SK-N-SH (cell line): ENCODE measurements around the gene XIRP2. TPM values are rescaled to one million over a fixed set of nuclear protein-coding genes. Genes with fewer than 3 reads are reported as not detected.

Experiments
- CTCF ChIA-PET: fragments of 300-600, 350-600 bp; formaldehyde crosslinking; extraction: SDS; loops from one replicate; lab custom pipeline; 2021; lab: Yijun Ruan, JAX
- POLR2A ChIA-PET: fragments of 350-600 bp; sonication (Branson Sonifier 250); formaldehyde crosslinking; extraction: SDS; loops from one replicate; lab custom pipeline; 2020; ENCODE audit warnings: antibody characterized with exemption, inconsistent platforms; lab: Yijun Ruan, JAX
- DNase-seq: peaks from one replicate; pipeline ENCODE4 v3.0.0; 2012
- H2AFZ ChIP-seq: fragments of 200-600 bp; sonication (generic); 2 replicates; pipeline ENCODE4 v1.8.1; 2016; ENCODE audit warnings: antibody characterized with exemption, mild to moderate bottlenecking, low read depth
- H3F3A ChIP-seq: fragments of 200-600 bp; sonication (generic); replicated peaks from 2 replicates; pipeline ENCODE3; 2016; ENCODE audit warnings: antibody characterized with exemption, mild to moderate bottlenecking; ENCODE audit not compliant: insufficient read depth
- H3K27ac ChIP-seq, 2 experiments: fragments of 200-500 bp in 1 of 2; fragments of 200-600 bp in 1 of 2; sonication (Bioruptor generic) in 1 of 2; sonication (generic), shearing (Covaris generic) in 1 of 2; 2 replicates each; pipeline versions ENCODE4 v1.5.1 to v1.6.1; 2014 to 2016; ENCODE audit warnings: low read depth in 2 of 2, inconsistent platforms in 1 of 2, low read length in 1 of 2, mild to moderate bottlenecking in 1 of 2, mixed read lengths in 1 of 2
- H3K27me3 ChIP-seq: fragments of 200-600 bp; sonication (generic), shearing (Covaris generic); 2 replicates; pipeline ENCODE4 v1.6.1; 2016; ENCODE audit warnings: mixed run types; ENCODE audit not compliant: insufficient read depth
- H3K36me3 ChIP-seq, 2 experiments: fragments of 200-500 bp in 1 of 2; fragments of 200-600 bp in 1 of 2; sonication (Bioruptor generic) in 1 of 2; sonication (generic) in 1 of 2; replicated peaks in 1 of 2; 2 replicates each; pipeline versions ENCODE3 to v1.5.1; 2014 to 2016; ENCODE audit warnings: low read length in 1 of 2, mild to moderate bottlenecking in 1 of 2; ENCODE audit not compliant: insufficient read depth in 2 of 2, control insufficient read depth in 1 of 2
- H3K4me1 ChIP-seq, 2 experiments: fragments of 200-500 bp in 1 of 2; fragments of 200-600 bp in 1 of 2; sonication (Bioruptor generic) in 1 of 2; sonication (generic), shearing (Covaris generic) in 1 of 2; 2 replicates each; pipeline versions ENCODE4 v1.5.1 to v1.6.1; 2014 to 2016; ENCODE audit warnings: low read depth in 1 of 2, low read length in 1 of 2, mixed run types in 1 of 2; ENCODE audit not compliant: insufficient read depth in 2 of 2, control insufficient read depth in 1 of 2
- H3K4me2 ChIP-seq: fragments of 200-600 bp; sonication (generic), shearing (Covaris generic); 2 replicates; pipeline ENCODE4 v1.6.1; 2017; ENCODE audit warnings: mixed run types
- H3K4me3 ChIP-seq, 2 experiments: fragments of 200-500 bp in 1 of 2; fragments of 200-600 bp in 1 of 2; sonication (Bioruptor generic) in 1 of 2; sonication (generic), shearing (Covaris generic) in 1 of 2; 2 replicates each; pipeline versions ENCODE4 v1.5.1 to v1.8.1; 2014 to 2016; ENCODE audit warnings: low read depth in 2 of 2, inconsistent platforms in 1 of 2, low read length in 1 of 2, mild to moderate bottlenecking in 1 of 2, mixed read lengths in 1 of 2, moderate library complexity in 1 of 2
- H3K79me2 ChIP-seq: fragments of 200-600 bp; sonication (generic); 2 replicates; pipeline ENCODE4 v1.8.1; 2017; ENCODE audit warnings: mild to moderate bottlenecking; ENCODE audit not compliant: insufficient read depth
- H3K9ac ChIP-seq: fragments of 200-600 bp; sonication (generic); 2 replicates; pipeline ENCODE4 v1.6.1; 2017; ENCODE audit warnings: mixed run types
- H3K9me2 ChIP-seq: fragments of 200-600 bp; sonication (generic); 2 replicates; pipeline ENCODE4 v1.6.1; 2017; ENCODE audit warnings: mixed run types
- H3K9me3 ChIP-seq: fragments of 200-600 bp; sonication (generic); 2 replicates; pipeline ENCODE4 v1.6.1; 2017; ENCODE audit warnings: mixed run types, mild to moderate bottlenecking, moderate library complexity
- H4K20me1 ChIP-seq: fragments of 200-600 bp; sonication (generic); 2 replicates; pipeline ENCODE4 v1.6.1; 2017; ENCODE audit warnings: mild to moderate bottlenecking, mixed run types; ENCODE audit not compliant: insufficient read depth
- CHD2 ChIP-seq: fragments of 150-350 bp; IDR thresholded peaks from 2 replicates; pipeline ENCODE4 v1.6.1; 2018; ENCODE audit warnings: low read length; ENCODE audit not compliant: partially characterized antibody
- CTCF ChIP-seq: fragments of 200-600 bp; sonication (generic); IDR thresholded peaks from 2 replicates; pipeline ENCODE4 v1.6.1; 2017; ENCODE audit warnings: antibody characterized with exemption, mild to moderate bottlenecking, moderate library complexity
- EP300 ChIP-seq, 2 experiments: IDR thresholded peaks; 2 replicates each; pipeline versions ENCODE4 v1.4.0 to v1.6.1; 2012; ENCODE audit warnings: borderline replicate concordance in 1 of 2, low read depth in 1 of 2, low read length in 1 of 2
- EZH2phosphoT487 ChIP-seq: fragments of 200-600 bp; sonication (generic); IDR thresholded peaks from 2 replicates; pipeline ENCODE4 v1.6.1; 2017; ENCODE audit warnings: low read depth, mixed run types, mild to moderate bottlenecking, antibody characterized with exemption, moderate library complexity, borderline replicate concordance
- FOXJ3 ChIP-seq: sonication (generic); formaldehyde crosslinking; IDR thresholded peaks from 2 replicates; pipeline ENCODE4 v1.5.1; 2020; ENCODE audit warnings: mild to moderate bottlenecking, missing genetic modification reagents
- FOXM1 ChIP-seq: IDR thresholded peaks from 2 replicates; pipeline ENCODE4 v1.4.0; 2012; ENCODE audit warnings: low read depth, mild to moderate bottlenecking
- GABPA ChIP-seq: IDR thresholded peaks from 2 replicates; pipeline ENCODE4 v1.4.0; 2012; ENCODE audit warnings: low read depth, mild to moderate bottlenecking
- GATA2 ChIP-seq: sonication (generic); formaldehyde crosslinking; IDR thresholded peaks from 2 replicates; pipeline ENCODE4 v1.5.0; 2020; ENCODE audit warnings: mild to moderate bottlenecking, missing genetic modification reagents
- IRF3 ChIP-seq: fragments of 150-350 bp; IDR thresholded peaks from 2 replicates; pipeline ENCODE4 v1.6.1; 2016; ENCODE audit warnings: mild to moderate bottlenecking, low read depth, low read length
- MAX ChIP-seq: IDR thresholded peaks from 2 replicates; pipeline ENCODE4 v1.4.0; 2012; ENCODE audit warnings: low read depth
- NFIC ChIP-seq: IDR thresholded peaks from 2 replicates; pipeline ENCODE4 v1.4.0; 2012; ENCODE audit warnings: borderline replicate concordance
- NRF1 ChIP-seq: IDR thresholded peaks from 2 replicates; pipeline ENCODE4 v1.6.1; 2012; ENCODE audit warnings: low read depth, mild to moderate bottlenecking, low read length
- RAD21 ChIP-seq: IDR thresholded peaks from 2 replicates; pipeline ENCODE4 v1.6.1; 2012; ENCODE audit warnings: mild to moderate bottlenecking, low read length
- RCOR1 ChIP-seq: fragments of 150-350 bp; IDR thresholded peaks from 2 replicates; pipeline ENCODE4 v1.6.1; 2017; ENCODE audit warnings: antibody characterized with exemption, low read length
- REST ChIP-seq: IDR thresholded peaks from 2 replicates; pipeline ENCODE4 v1.6.1; 2012; ENCODE audit warnings: mild to moderate bottlenecking, low read depth, low read length, moderate library complexity
- SIN3A ChIP-seq: IDR thresholded peaks from 2 replicates; pipeline ENCODE4 v1.6.1; 2012; ENCODE audit warnings: low read depth, mild to moderate bottlenecking, low read length, moderate library complexity, borderline replicate concordance
- TCF12 ChIP-seq: IDR thresholded peaks from 2 replicates; pipeline ENCODE4 v1.4.0; 2012
- TEAD4 ChIP-seq: IDR thresholded peaks from 2 replicates; pipeline ENCODE4 v1.4.0; 2012; ENCODE audit warnings: mild to moderate bottlenecking, borderline replicate concordance; ENCODE audit not compliant: insufficient read depth
- YY1 ChIP-seq: IDR thresholded peaks from 2 replicates; pipeline ENCODE4 v1.4.0; 2012; ENCODE audit warnings: low read depth, mild to moderate bottlenecking
- ZBTB33 ChIP-seq: IDR thresholded peaks from 2 replicates; pipeline ENCODE4 v1.4.0; 2012; ENCODE audit warnings: low read depth, borderline replicate concordance
- WGBS: methylation state at CpG from one replicate; pipeline ENCODE4 v1.1.6; 2017; ENCODE audit warnings: low lambda C conversion rate; 5-methylcytosine and 5-hydroxymethylcytosine counted together
- polyA plus RNA-seq, 3 experiments: library from polyadenylated mRNA; depleted of rRNA; stranded (reverse); fragments of >200 nt; gene quantifications; 2 replicates each; pipeline ENCODE4 v1.2.3, GENCODE V29; 2012

XIRP2 gene
- polyA plus RNA-seq, 1 of the 3 experiments (the other 2 are of a cell fraction): 0.02 TPM

- no peaks in the 10 kb centered on the region; a peak in 2 of 4 replicates for H3K4me1 ChIP-seq
- H3K4me2 ChIP-seq: no peak overlapping the region
- H3K4me3 ChIP-seq: no peak overlapping the region
- H4K20me1 ChIP-seq: no peaks in the 10 kb centered on the region
- no peaks in the 10 kb centered on the region for H3F3A ChIP-seq
- no peaks in the 10 kb centered on the region for H3K27me3 ChIP-seq
- no peaks in the 10 kb centered on the region for H3K9me3 ChIP-seq
- ChIA-PET CTCF (interaction anchor here (0.7 kb wide), 1 partner anchor 250 kb away, joined by 3 read pairs; no protein-coding TSS in a partner anchor), POLR2A (no interaction called here)
- no peak for DNase-seq
- no peak overlapping the region for H3K27ac ChIP-seq
- 97% methylated on average over 1 of the region's 1 CpG for WGBS
- H2AFZ ChIP-seq: no peak overlapping the region
- no peak overlapping the region for H3K9ac ChIP-seq
- no peaks in the 10 kb centered on the region for H3K36me3 ChIP-seq
- no peaks in the 10 kb centered on the region for H3K79me2 ChIP-seq
- no peak for TF ChIP-seq CTCF
- TF ChIP-seq IRF3: no peak
- TF ChIP-seq EZH2phosphoT487: no peak
- no peak for TF ChIP-seq RCOR1
- no peak for TF ChIP-seq TEAD4
- no peak for TF ChIP-seq NRF1
- TF ChIP-seq GABPA: no peak
- no peak for TF ChIP-seq FOXM1
- no peak for TF ChIP-seq SIN3A
- TF ChIP-seq NFIC: no peak
- TF ChIP-seq TCF12: no peak
- no peak for TF ChIP-seq YY1
- TF ChIP-seq FOXJ3: no peak
- TF ChIP-seq REST: no peak
- no peak for TF ChIP-seq MAX
- TF ChIP-seq GATA2 (CRISPR knock-in tag): no peak
- no peak for TF ChIP-seq ZBTB33
- TF ChIP-seq RAD21: no peak
- TF ChIP-seq CHD2: no peak
- no peak for TF ChIP-seq EP300 (IDR thresholded peaks at IDR 0.05; ENCODE audit: borderline replicate concordance in 1 of 2, low read depth in 1 of 2, low read length in 1 of 2)
- H3K9me2 ChIP-seq: no peaks in the 10 kb centered on the region
These were observed 73.7 kb downstream of the XIRP2 start for GRCh38 chr2:166961933-166962332.
